Activated CD4-positive, alpha-beta T cell treated with anti-CD3 and anti-CD28 coated beads for 1 hour (primary cell): ENCODE results near the gene HAGHL.
A peak's percentile ranks its signal among the peaks of the same experiment; 100 is the strongest.
"Not testable (repeated sequence)": the region's sequence is repeated elsewhere in the genome, so short reads cannot be mapped to it uniquely, and the experiment has no call there.

Experiments used
- DNase-seq: peaks from one replicate; pipeline ENCODE4 v3.0.0-alpha.2; 2020

HAGHL gene

GRCh38 chr16:708959-709358, 17.9 kb upstream of the HAGHL start:
- no peak for DNase-seq

DNA sequence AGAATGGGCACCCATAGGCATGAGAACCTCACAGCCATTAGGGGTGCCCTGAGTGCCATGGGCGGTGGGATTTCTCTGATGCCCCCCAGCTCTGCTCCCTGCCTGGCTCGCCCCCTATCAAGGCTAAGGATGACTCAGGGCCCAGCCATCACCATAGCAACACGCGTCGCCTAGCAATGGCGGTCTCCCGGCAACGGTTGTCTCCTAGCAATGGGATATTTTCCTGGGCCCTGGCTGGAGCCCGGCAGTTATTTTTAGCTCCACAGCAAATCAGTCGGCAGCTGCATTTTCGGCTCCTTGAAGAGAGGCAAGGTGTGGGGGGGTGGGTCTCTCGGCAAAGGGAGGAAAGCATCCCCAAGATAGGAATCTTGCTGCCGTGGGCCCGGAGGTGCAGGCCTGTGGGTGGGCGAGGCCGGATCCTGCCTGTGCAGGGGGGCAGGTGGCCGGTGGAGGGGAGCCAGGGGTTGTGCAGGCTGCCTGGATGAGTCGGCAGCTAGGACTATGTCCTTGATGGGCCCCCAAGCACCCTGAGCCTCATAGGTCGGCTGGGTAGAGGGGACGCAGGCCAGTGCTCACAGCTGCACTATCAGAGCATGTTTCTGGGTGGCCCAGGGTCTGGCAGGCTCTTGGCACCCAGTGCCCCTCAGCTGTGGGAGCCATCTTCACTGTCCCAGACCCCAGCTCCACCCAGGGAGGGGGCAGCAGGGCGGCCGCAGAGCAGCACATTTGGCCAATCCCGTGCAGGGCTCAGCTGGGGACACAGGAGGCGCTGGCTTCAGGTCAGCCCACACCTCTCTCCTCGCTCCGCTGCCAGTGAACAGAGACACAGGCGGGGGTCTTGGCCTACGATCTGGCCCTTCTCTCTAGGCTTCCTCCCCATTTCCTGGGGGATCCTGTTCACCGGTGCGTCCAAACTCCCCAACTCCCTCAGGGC, 17.1 kb upstream of the HAGHL start:
- DNase-seq = no peak

DNA sequence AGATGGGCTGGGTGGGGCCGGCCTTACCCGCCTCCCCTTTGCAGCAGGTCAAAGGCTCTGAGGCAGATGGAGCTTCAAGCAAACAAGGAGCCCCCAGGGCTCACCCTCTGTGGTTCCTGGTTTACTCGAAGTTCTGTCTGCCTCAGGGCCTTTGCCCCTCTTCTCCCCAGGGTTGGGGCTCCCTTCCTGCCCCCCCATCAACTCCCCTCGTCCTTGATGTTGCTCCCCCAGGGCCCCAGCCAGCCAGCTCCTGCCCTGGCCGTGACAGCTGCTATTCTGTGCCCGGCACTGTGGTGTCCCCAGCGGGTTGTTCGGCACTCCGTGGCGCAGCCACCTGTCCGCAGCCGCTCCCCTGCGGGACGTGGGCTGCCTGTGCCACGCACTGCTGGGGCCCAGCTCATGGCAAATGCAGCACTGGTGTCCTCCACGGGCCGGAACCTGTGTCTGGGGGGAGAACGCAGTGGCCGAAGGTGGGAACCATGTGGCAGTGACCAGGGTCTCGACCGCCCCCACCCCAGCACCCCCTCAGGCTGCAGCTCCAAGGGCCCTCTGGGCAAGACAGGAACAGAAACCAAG, 16.3 kb upstream of the HAGHL start:
- no peak for DNase-seq

GRCh38 chr16:711084-711483, 15.8 kb upstream of the HAGHL start:
- no peak for DNase-seq

DNA sequence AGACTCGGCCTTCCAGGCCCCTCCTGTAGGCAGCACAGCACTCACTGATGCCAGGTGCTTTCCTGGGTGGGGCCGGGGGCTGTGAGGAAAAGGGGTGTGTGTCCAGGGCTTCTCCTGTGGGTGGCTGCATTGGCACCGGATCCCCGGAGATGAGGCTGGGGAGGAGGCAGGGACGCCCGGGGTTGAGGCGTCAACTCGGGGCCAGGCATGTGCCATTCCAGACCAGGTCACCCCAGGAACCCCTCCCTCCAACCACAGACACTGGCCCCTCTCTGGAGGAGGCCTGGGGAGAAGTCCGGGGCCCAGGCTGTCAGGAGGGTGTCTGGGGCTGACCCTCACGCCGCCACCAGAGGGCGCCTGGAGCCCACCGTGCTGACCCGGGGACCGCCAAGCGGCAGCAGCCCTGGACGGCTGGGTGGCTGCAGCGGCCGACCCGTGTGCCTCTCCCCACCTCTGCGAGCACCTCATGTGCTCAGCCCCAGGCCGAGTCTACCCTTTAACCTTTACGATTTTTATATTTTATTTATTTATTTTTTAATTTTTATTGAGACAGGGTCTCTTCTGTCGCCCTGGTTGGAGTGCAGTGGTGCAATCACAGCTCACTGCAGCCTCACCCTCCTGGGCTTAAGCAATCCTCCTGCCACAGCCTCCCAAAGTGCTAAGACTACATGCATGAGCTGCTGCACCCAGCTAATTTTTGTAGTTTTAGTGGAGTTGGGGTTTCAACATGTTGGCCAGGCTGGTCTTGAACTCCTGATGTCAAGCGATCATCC, 15.2 kb upstream of the HAGHL start:
- peak; percentile 69 for DNase-seq

DNA sequence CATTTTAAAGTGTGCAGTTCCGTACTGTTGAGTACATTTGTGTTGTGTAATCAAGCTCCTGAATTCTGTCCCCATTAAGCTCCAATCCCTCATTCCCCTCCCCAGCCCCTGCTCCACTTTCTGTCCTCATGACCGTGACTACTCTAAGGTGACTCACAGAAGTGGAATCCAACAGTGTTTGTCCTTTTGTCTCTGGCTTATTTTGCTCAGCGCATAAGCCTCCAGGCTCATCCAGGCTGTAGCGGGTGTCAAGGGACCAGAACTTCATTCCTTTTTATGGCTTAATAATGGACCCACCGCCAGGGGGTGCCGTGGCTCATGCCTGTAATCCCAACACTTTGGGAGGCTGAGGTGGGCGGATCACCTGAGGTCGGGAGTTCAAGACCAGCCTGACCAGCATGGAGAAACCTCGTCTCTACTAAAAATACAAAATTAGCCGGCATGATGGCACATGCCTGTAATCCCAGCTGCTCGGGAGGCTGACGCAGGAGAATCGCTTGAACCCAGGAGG, 14.1 kb upstream of the HAGHL start:
- DNase-seq = not testable (repeated sequence)

DNA sequence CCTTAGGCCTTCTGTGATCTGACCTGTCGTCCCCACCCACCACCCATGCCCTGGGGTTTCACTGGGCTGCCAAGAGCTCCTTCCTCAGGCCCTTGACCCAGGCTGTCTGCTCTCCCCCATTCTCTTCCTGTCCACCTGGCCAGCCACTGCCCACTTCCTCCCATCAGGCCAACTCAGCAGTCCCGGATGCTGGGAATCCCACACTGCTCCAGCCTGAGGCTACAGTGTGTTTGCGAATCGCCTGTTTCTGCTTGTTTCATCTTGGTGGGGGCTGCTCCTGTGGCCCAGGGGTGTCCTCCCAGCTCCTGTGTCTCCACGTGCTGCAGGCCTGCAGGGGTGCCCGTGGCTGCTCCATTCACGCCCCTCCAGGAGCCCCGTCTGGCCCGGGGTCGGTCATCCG, 12.8 kb upstream of the HAGHL start:
- DNase-seq = no peak

DNA sequence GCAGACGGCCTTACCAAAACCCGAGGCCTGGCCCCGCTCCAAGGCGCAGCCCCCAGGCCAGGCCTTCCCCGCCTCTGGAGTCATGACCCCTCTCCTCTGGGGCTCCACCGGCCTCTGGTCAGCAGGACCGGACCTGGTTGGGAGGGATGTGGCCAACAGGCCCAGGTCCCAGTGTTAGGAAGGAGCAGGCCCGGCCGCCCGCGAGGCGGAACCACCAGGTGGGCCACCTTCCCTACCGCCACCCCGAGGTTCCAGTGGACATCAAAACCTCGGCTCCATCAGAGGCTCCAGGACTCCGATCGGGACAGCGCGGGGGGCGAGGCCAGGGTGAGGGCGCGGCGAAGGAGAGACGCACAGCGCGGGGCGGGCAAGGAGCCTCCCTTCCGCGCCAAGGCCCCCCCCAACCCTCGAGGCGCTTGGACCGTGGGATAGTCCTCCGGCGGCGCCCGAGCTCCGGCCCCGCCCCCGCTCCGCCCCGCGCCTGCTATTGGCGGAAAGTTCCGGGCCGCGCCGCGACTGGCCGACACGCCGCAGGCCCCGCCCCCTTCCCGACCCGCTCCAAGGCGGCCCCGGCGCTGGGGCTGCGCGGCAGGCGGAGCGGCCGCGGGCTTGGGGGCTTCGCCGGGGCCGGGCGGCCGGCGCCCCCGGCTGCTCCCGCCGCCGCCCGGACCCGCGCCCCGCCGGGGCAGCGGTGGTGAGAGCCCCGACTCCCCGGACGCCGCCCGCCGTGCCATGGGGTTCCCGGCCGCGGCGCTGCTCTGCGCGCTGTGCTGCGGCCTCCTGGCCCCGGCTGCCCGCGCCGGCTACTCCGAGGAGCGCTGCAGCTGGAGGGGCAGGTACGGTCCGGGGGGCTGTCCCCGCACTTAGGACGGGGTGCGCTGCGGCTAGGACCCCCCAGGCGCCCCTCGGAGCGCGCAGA, 12.1 kb upstream of the HAGHL start, which contains the start of gene METRN:
TSS of gene METRN (plus strand) at position 561 of the 919 bp plus-strand sequence. CDS start at position 733, 172 bp downstream.
- peak; percentile 79 for DNase-seq

- DNase-seq = no peak
Observed at GRCh38 chr16:715477-716199, 11.3 kb upstream of the HAGHL start.

- no peak for DNase-seq
Observed at GRCh38 chr16:716200-716568, 10.7 kb upstream of the HAGHL start.

- no peak for DNase-seq
Observed at GRCh38 chr16:716768-717325, 10.1 kb upstream of the HAGHL start.

DNA sequence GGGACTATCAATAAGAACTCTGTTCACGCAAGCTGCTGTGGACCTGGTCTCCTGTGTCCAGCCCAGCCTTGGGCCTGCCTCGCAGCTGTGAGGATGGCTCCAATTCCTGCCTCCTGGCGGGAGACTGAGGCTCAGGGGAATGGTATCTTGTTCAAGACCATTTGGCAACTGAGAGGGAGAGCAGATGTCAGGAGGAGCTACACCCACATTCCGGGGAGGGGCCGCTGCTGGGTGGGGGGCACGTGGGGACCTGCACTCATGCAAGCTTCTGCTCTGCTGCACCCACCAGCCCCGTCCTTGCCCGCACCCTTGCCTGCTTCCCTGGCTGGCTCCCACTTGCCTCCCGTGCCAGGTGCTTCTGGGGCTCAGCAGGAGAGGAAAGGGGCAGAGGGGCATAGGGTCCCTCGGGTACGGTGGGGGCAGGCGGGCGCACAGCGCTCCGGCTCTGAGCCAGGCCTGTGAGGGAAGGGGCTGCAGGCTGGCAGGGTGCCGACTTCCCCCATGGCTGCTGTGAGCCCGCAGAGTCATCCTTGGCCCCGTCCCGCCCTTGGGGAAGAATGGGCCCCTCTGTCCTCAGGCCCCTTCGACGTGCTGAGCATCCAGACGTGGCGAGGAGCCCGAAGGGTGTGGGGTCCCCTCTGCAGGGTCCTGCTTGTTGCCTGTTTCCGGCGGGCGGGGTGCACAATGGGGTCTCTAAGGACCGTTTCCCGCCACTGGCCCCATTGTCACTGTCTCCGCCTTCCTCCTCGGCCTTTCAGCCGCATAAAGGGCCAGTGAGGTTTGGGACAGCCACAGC, 9.3 kb upstream of the HAGHL start:
- DNase-seq = no peak

DNA sequence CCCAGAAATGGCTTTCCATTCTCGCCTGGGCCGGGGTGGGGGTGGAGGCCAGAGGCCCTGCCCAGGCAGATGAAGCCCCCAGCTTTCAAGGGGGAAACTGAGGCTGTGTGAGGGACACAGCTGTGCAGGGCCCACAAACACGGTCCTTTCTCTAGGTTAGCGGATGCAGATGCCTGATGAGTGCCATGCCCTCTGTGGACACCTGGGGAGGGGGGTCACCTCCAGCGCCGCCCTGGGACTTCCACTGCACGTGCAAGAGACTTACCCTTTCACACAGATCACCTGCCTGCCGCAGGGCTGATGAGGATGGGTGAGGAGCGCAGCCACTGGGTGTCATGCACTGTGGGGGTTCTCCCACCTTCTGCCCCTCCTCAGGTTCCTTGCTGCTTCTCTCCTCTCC, 8.5 kb upstream of the HAGHL start:
- no peak for DNase-seq

DNA sequence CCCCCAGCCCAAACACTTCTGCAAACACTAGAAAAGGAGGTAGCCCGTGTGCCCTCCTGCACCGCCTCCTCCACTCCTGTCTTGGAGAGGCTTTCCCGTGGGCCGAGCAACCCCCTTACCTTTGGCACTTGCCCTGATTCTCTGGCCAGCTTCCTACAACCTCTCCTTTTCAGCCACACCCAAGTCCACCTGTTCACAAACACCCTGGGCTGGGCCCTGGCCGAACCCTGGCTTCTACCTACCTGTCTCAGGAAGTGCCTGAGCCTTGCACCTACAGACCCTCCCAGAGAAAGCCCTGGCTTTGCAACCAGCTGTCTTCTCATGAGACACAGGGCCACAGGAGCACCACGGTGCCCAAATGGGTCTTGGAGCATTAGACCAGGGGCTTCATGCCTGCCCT, 8.0 kb upstream of the HAGHL start:
- no peak for DNase-seq

DNA sequence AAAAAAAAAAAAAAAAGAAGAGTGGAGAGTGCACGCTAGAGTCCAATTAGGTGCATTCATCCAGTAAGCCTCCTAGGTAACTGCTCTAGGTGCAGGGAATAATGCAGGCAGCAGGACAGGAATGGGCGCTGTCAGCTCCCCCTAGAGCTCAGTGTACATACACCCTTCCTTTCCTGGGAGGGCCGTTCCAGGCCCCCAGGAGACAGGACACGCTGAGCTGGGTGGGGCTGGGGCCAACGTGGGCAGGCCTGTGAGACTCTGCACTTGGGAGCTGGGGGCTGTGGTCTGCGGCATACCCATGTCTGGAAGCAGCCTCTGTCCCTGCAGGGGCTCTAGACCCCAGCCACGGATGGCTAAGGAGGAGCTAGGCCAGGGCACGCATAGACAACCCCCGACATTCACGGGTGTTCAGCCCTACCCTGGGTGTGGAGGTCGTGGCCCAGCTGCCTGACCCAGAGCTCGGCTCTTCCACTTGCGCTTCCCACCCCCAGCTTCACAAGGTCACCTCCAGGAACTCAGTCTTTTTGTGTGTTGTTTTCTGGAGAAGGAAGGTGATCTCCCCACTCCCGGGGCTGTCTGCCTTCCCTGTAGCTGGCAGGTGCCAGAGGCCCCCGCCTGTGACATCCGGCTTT, 7.0 kb upstream of the HAGHL start:
- no peak for DNase-seq

DNA sequence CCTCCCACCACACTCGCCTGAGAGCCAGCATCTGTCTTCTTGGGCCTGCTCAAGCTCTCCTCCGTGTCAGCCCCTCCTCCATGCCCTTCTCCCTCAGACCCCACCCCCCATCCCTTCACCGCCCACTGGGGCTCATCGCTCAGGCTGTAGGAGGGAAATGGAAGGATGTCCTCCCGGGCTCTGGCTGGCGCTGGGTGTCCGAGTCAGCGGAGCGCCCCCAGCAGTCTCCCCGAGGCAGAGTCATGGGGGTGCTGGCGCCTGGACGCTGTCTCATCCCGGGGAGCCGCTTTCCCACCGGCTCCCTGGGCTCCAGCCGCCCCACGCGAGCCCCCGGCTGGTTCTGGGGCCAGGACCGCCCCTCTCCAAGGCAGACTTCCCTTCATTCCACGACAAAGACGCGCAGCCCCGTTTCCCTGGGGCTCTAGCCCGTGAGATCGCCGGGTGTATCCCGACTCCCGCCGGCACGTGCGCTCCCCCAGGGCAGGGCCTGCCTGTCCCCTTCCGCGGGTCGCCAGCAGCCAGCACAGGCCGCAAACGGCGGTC, 6.4 kb upstream of the HAGHL start:
- DNase-seq = no peak

DNA sequence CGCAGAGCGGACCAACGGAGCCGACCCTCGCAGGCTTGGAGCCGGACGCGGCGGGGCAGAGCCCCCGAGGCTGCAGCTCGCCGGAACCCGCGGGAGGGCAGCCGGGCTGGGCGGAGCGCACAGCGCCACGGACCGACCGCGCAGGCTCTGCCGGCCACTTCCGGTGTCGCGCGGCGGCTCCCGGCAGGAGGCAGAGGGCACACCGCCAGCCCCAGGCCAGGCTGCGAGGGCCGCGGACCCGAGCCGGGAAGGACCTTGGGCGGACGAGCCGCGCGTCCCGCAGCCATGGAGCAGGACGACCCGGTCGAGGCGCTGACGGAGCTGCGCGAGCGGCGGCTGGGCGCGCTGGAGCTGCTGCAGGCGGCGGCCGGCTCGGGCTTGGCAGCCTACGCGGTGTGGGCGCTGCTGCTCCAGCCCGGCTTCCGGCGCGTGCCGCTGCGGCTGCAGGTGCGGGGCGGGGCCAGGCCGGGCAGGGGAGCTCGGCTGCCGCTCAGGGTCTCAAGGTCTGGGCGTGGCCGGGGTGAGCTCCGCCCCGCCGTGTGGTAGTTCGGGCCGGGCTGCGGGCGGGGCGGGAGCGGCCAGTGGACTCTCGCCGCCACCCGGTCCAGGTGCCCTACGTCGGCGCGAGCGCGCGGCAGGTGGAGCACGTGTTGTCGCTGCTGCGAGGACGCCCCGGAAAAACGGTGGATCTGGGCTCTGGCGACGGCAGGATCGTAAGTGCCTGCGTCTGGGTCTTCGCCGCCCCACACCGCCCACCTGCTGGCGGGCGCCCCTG, 5.7 kb upstream of the HAGHL start, which contains the start of gene ANTKMT:
TSS of gene ANTKMT (plus strand) at position 157 of the 775 bp plus-strand sequence. CDS start at position 286, 129 bp downstream.
- peak; percentile 50 for DNase-seq

- DNase-seq = no peak
Observed at GRCh38 chr16:721765-722540, 5.0 kb upstream of the HAGHL start.
